ENCODE measurements around the gene SELENON. TPM values are rescaled to one million over a fixed set of nuclear protein-coding genes. Genes with fewer than 3 reads are reported as not detected.
A peak's percentile ranks its signal among the peaks of the same experiment; 100 is the strongest.

SELENON gene
- total and polyA plus RNA-seq, 2 donors = 4.8 to 17.4 TPM

GRCh38 chr1:25767437-25767770 lies 32.6 kb upstream of the SELENON start:
- Histone ChIP-seq H3K27me3 (ENCODE audit: control insufficient read depth in 2 of 2, insufficient read depth in 1 of 2, low read length in 1 of 2) (peaks cover 25 to 41% of the 10 kb centered on the region in 2 donors), H3K36me3 (ENCODE audit: control insufficient read depth in 2 of 2, insufficient read depth in 2 of 2, low read length in 1 of 2) (peaks cover 0 to 4% of the 10 kb centered on the region in 2 donors), H3K4me3 (ENCODE audit: low read length in 2 of 2) (no peak overlapping the region), H3K27ac (ENCODE audit: low read depth in 1 of 2, low read length in 1 of 2) (no peak overlapping the region), H3K4me1 (ENCODE audit: control insufficient read depth in 2 of 2, insufficient read depth in 2 of 2, low read length in 2 of 2) (peaks cover 5 to 52% of the 10 kb centered on the region in 2 donors), H3K9me3 (ENCODE audit: control insufficient read depth in 2 of 2, insufficient read depth in 1 of 2, low read length in 1 of 2) (peaks cover 0 to 3% of the 10 kb centered on the region in 2 donors)
- DNase-seq (ENCODE audit: low read depth in 6 of 9, low spot score in 9 of 9) = no peak

GRCh38 chr1:25768999-25769398 lies 31.0 kb upstream of the SELENON start:
- peaks cover 11 to 62% of the 10 kb centered on the region in 2 donors for H3K4me1 ChIP-seq (ENCODE audit: control insufficient read depth in 2 of 2, insufficient read depth in 2 of 2, low read length in 2 of 2)
- DNase-seq (ENCODE audit: low read depth in 6 of 9, low spot score in 9 of 9) = no peak
- H3K9me3 ChIP-seq (ENCODE audit: control insufficient read depth in 2 of 2, insufficient read depth in 1 of 2, low read length in 1 of 2) = peaks cover 0 to 3% of the 10 kb centered on the region in 2 donors
- H3K36me3 ChIP-seq (ENCODE audit: control insufficient read depth in 2 of 2, insufficient read depth in 2 of 2, low read length in 1 of 2) = peaks cover 0 to 4% of the 10 kb centered on the region in 2 donors
- no peak overlapping the region for H3K4me3 ChIP-seq (ENCODE audit: low read length in 2 of 2)
- 98% methylated on average over 2 of the region's 2 CpGs for WGBS
- H3K27ac ChIP-seq (ENCODE audit: low read depth in 1 of 2, low read length in 1 of 2) = no peak overlapping the region
- peaks cover 32 to 54% of the 10 kb centered on the region in 2 donors for H3K27me3 ChIP-seq (ENCODE audit: control insufficient read depth in 2 of 2, insufficient read depth in 1 of 2, low read length in 1 of 2)

- Histone ChIP-seq H3K4me1 (ENCODE audit: control insufficient read depth in 2 of 2, insufficient read depth in 2 of 2, low read length in 2 of 2) (peaks cover 17 to 70% of the 10 kb centered on the region in 2 donors), H3K9me3 (ENCODE audit: control insufficient read depth in 2 of 2, insufficient read depth in 1 of 2, low read length in 1 of 2) (peaks cover 0 to 3% of the 10 kb centered on the region in 2 donors), H3K27me3 (ENCODE audit: control insufficient read depth in 2 of 2, insufficient read depth in 1 of 2, low read length in 1 of 2) (peaks cover 32 to 57% of the 10 kb centered on the region in 2 donors), H3K27ac (ENCODE audit: low read depth in 1 of 2, low read length in 1 of 2) (peak overlapping the region; percentile 11 to 56), H3K36me3 (ENCODE audit: control insufficient read depth in 2 of 2, insufficient read depth in 2 of 2, low read length in 1 of 2) (peaks cover 0 to 4% of the 10 kb centered on the region in 2 donors), H3K4me3 (ENCODE audit: low read length in 2 of 2) (no peak overlapping the region)
- no peak for DNase-seq (ENCODE audit: low read depth in 6 of 9, low spot score in 9 of 9)
- 96% methylated on average over 27 of the region's 27 CpGs for WGBS
These were observed 30.2 kb upstream of the SELENON start for GRCh38 chr1:25769625-25770383.

GRCh38 chr1:25770541-25771220 lies 29.3 kb upstream of the SELENON start:
- H3K9me3 ChIP-seq (ENCODE audit: control insufficient read depth in 2 of 2, insufficient read depth in 1 of 2, low read length in 1 of 2) = no peaks in the 10 kb centered on the region
- peak overlapping the region; percentile 26 to 78 for H3K27ac ChIP-seq (ENCODE audit: low read depth in 1 of 2, low read length in 1 of 2)
- 69% methylated on average over 14 of the region's 14 CpGs for WGBS
- peaks cover 23 to 71% of the 10 kb centered on the region in 2 donors for H3K4me1 ChIP-seq (ENCODE audit: control insufficient read depth in 2 of 2, insufficient read depth in 2 of 2, low read length in 2 of 2)
- H3K4me3 ChIP-seq (ENCODE audit: low read length in 2 of 2) = no peak overlapping the region
- peaks cover 0 to 4% of the 10 kb centered on the region in 2 donors for H3K36me3 ChIP-seq (ENCODE audit: control insufficient read depth in 2 of 2, insufficient read depth in 2 of 2, low read length in 1 of 2)
- DNase-seq (ENCODE audit: low read depth in 6 of 9, low spot score in 9 of 9) = no peak
- H3K27me3 ChIP-seq (ENCODE audit: control insufficient read depth in 2 of 2, insufficient read depth in 1 of 2, low read length in 1 of 2) = peaks cover 32 to 57% of the 10 kb centered on the region in 2 donors

GRCh38 chr1:25771221-25772114 lies 28.5 kb upstream of the SELENON start:
- peaks cover 28 to 71% of the 10 kb centered on the region in 2 donors for H3K4me1 ChIP-seq (ENCODE audit: control insufficient read depth in 2 of 2, insufficient read depth in 2 of 2, low read length in 2 of 2)
- DNase-seq (ENCODE audit: low read depth in 6 of 9, low spot score in 9 of 9) = peak in 2 of 9 donors; percentile 40 to 64
- H3K27me3 ChIP-seq (ENCODE audit: control insufficient read depth in 2 of 2, insufficient read depth in 1 of 2, low read length in 1 of 2) = peaks cover 32 to 61% of the 10 kb centered on the region in 2 donors
- 21% methylated on average over 34 of the region's 34 CpGs for WGBS
- peak overlapping the region in 1 of 2 donors; percentile 78 for H3K27ac ChIP-seq (ENCODE audit: low read depth in 1 of 2, low read length in 1 of 2)
- peaks cover 0 to 4% of the 10 kb centered on the region in 2 donors for H3K36me3 ChIP-seq (ENCODE audit: control insufficient read depth in 2 of 2, insufficient read depth in 2 of 2, low read length in 1 of 2)
- H3K4me3 ChIP-seq (ENCODE audit: low read length in 2 of 2) = no peak overlapping the region
- no peaks in the 10 kb centered on the region for H3K9me3 ChIP-seq (ENCODE audit: control insufficient read depth in 2 of 2, insufficient read depth in 1 of 2, low read length in 1 of 2)

GRCh38 chr1:25772164-25772563 lies 27.8 kb upstream of the SELENON start:
- WGBS = 99% methylated on average over 5 of the region's 5 CpGs
- Histone ChIP-seq H3K36me3 (ENCODE audit: control insufficient read depth in 2 of 2, insufficient read depth in 2 of 2, low read length in 1 of 2) (peaks cover 0 to 4% of the 10 kb centered on the region in 2 donors), H3K4me3 (ENCODE audit: low read length in 2 of 2) (no peak overlapping the region), H3K9me3 (ENCODE audit: control insufficient read depth in 2 of 2, insufficient read depth in 1 of 2, low read length in 1 of 2) (no peaks in the 10 kb centered on the region), H3K27me3 (ENCODE audit: control insufficient read depth in 2 of 2, insufficient read depth in 1 of 2, low read length in 1 of 2) (peaks cover 35 to 64% of the 10 kb centered on the region in 2 donors), H3K27ac (ENCODE audit: low read depth in 1 of 2, low read length in 1 of 2) (no peak overlapping the region), H3K4me1 (ENCODE audit: control insufficient read depth in 2 of 2, insufficient read depth in 2 of 2, low read length in 2 of 2) (peaks cover 28 to 75% of the 10 kb centered on the region in 2 donors)
- DNase-seq (ENCODE audit: low read depth in 6 of 9, low spot score in 9 of 9) = no peak

- no peak for DNase-seq (ENCODE audit: low read depth in 6 of 9, low spot score in 9 of 9)
- WGBS = 96% methylated on average over 5 of the region's 5 CpGs
- H3K27ac ChIP-seq (ENCODE audit: low read depth in 1 of 2, low read length in 1 of 2) = no peak overlapping the region
These were observed 27.2 kb upstream of the SELENON start for GRCh38 chr1:25772692-25773245.

GRCh38 chr1:25773441-25774125 lies 26.4 kb upstream of the SELENON start:
- H3K27ac ChIP-seq (ENCODE audit: low read depth in 1 of 2, low read length in 1 of 2) = peak overlapping the region; percentile 60 to 67

More at GRCh38 chr1:25772692-25773245, 27.2 kb upstream of the SELENON start:
- peaks cover 0 to 4% of the 10 kb centered on the region in 2 donors for H3K36me3 ChIP-seq (ENCODE audit: control insufficient read depth in 2 of 2, insufficient read depth in 2 of 2, low read length in 1 of 2)
- peaks cover 40 to 70% of the 10 kb centered on the region in 2 donors for H3K27me3 ChIP-seq (ENCODE audit: control insufficient read depth in 2 of 2, insufficient read depth in 1 of 2, low read length in 1 of 2)
- peaks cover 28 to 77% of the 10 kb centered on the region in 2 donors for H3K4me1 ChIP-seq (ENCODE audit: control insufficient read depth in 2 of 2, insufficient read depth in 2 of 2, low read length in 2 of 2)
- H3K4me3 ChIP-seq (ENCODE audit: low read length in 2 of 2) = no peak overlapping the region
- H3K9me3 ChIP-seq (ENCODE audit: control insufficient read depth in 2 of 2, insufficient read depth in 1 of 2, low read length in 1 of 2) = no peaks in the 10 kb centered on the region

More at GRCh38 chr1:25773441-25774125, 26.4 kb upstream of the SELENON start:
- Histone ChIP-seq H3K9me3 (ENCODE audit: control insufficient read depth in 2 of 2, insufficient read depth in 1 of 2, low read length in 1 of 2) (no peaks in the 10 kb centered on the region), H3K27me3 (ENCODE audit: control insufficient read depth in 2 of 2, insufficient read depth in 1 of 2, low read length in 1 of 2) (peaks cover 40 to 78% of the 10 kb centered on the region in 2 donors), H3K4me1 (ENCODE audit: control insufficient read depth in 2 of 2, insufficient read depth in 2 of 2, low read length in 2 of 2) (peaks cover 28 to 79% of the 10 kb centered on the region in 2 donors), H3K36me3 (ENCODE audit: control insufficient read depth in 2 of 2, insufficient read depth in 2 of 2, low read length in 1 of 2) (peaks cover 0 to 4% of the 10 kb centered on the region in 2 donors), H3K4me3 (ENCODE audit: low read length in 2 of 2) (no peak overlapping the region)
- WGBS = 94% methylated on average over 4 of the region's 4 CpGs
- DNase-seq (ENCODE audit: low read depth in 6 of 9, low spot score in 9 of 9) = no peak

Measured in thymus (tissue), 11 donors.